Kidney (tissue), 14 donors: ENCODE results near the gene DCAF12. TPM values are rescaled to one million over a fixed set of nuclear protein-coding genes. Genes with fewer than 3 reads are reported as not detected.
A peak's percentile ranks its signal among the peaks of the same experiment; 100 is the strongest.

Source experiments
- DNase-seq, 5 donors: peaks; one replicate each; pipeline ENCODE4 v3.0.0-alpha.2; 2013 to 2020
- FAIRE-seq: peaks from 2 replicates; lab custom pipeline; 2012; peaks lifted over from hg19 to GRCh38; lab: Jason Lieb, UNC
- H3K27ac ChIP-seq, 2 donors: one replicate each; pipeline ENCODE4 v1.7.0; 2013; ENCODE audit warnings: low read depth in 2 of 2, low read length in 2 of 2, inconsistent platforms in 1 of 2
- H3K27me3 ChIP-seq: one replicate; pipeline ENCODE4 v1.7.1; 2013; ENCODE audit warnings: low read length, inconsistent platforms; ENCODE audit not compliant: control insufficient read depth, insufficient read depth
- H3K36me3 ChIP-seq, 3 donors: one replicate each; pipeline versions ENCODE4 v1.7.0 to v1.7.1; 2013; ENCODE audit warnings: low read length in 3 of 3, control low read depth in 1 of 3, inconsistent platforms in 1 of 3; ENCODE audit not compliant: insufficient read depth in 3 of 3, control insufficient read depth in 2 of 3
- H3K4me1 ChIP-seq, 3 donors: one replicate each; pipeline versions ENCODE4 v1.7.0 to v1.7.1; 2013; ENCODE audit warnings: low read length in 3 of 3, inconsistent platforms in 1 of 3, low read depth in 1 of 3; ENCODE audit not compliant: control insufficient read depth in 2 of 3, insufficient read depth in 2 of 3
- H3K4me3 ChIP-seq, 3 donors: one replicate each; pipeline versions ENCODE4 v1.7.0 to v1.8.1; 2013; ENCODE audit warnings: low read length in 3 of 3, control low read depth in 1 of 3, inconsistent platforms in 1 of 3
- H3K9ac ChIP-seq, 3 donors: one replicate each; pipeline versions ENCODE4 v1.7.0 to v1.7.1; 2013; ENCODE audit warnings: low read length in 3 of 3, control low read depth in 1 of 3, inconsistent platforms in 1 of 3
- H3K9me3 ChIP-seq, 3 donors: one replicate each; pipeline versions ENCODE4 v1.7.0 to v1.7.1; 2013; ENCODE audit warnings: low read length in 3 of 3, control low read depth in 1 of 3, inconsistent platforms in 1 of 3; ENCODE audit not compliant: control insufficient read depth in 2 of 3, insufficient read depth in 1 of 3
- CTCF ChIP-seq: IDR thresholded peaks from 3 replicates; pipeline ENCODE4 v1.5.1; 2012; ENCODE audit warnings: mild to moderate bottlenecking, moderate library complexity, borderline replicate concordance; ENCODE audit not compliant: insufficient read depth; ENCODE audit errors: extremely low read depth
- intact Hi-C: fragments of 100-400 bp; cut with DNase I; formaldehyde crosslinking; loops from one replicate; pipeline ENCODE4 v1.11.1; 2022
- polyA plus RNA-seq: library from polyadenylated mRNA; stranded (reverse); fragments of 350-450 nt; fragmentation: Illumina TruSeq; extraction: RNeasy Lipid Tissue Mini Kit (QIAGEN cat#74804); gene quantifications from one replicate; pipeline ENCODE4 v1.2.3, GENCODE V29; 2014; ENCODE audit warnings: low read depth, low replicate concordance; ENCODE audit not compliant: insufficient read depth
- total RNA-seq: library from RNA; stranded (reverse); fragmentation: NEBNext Ultra II Directional; extraction: Animal tissue kit (Norgen Biotek cat#: 25700); gene quantifications from one replicate; pipeline ENCODE4 v1.2.1, GENCODE V29; 2021
- donor health status: control.
- donor health status: control.
- donor health status: control.
- donor health status: control.
- donor health status: control.
- donor health status: DM: yes; HTN: yes; CAD: no.
- donor health status: Normal renal cell carcinoma (clear cell type).

The DCAF12 gene
- total and polyA plus RNA-seq, 2 donors from 2014 or later, result 11.8 to 33.0 TPM

GRCh38 chr9:34079181-34079580 lies 47.3 kb downstream of the DCAF12 start:
- Histone ChIP-seq H3K9ac (no peak overlapping the region), H3K9me3 (no peaks in the 10 kb centered on the region), H3K27ac (no peak overlapping the region), H3K4me3 (no peak overlapping the region), H3K27me3 (no peaks in the 10 kb centered on the region), H3K4me1 (no peaks in the 10 kb centered on the region), H3K36me3 (no peaks in the 10 kb centered on the region)
- FAIRE-seq (no peak), DNase-seq (no peak)
- TF ChIP-seq CTCF, result no peak
- intact Hi-C loops, result no loop called here

GRCh38 chr9:34072868-34073590 lies 53.5 kb downstream of the DCAF12 start:
- intact Hi-C loops, result no loop called here
- TF ChIP-seq CTCF, result no peak
- no peak overlapping the region for H3K4me3 ChIP-seq
- peaks cover 3 to 7% (median 4%) of the 10 kb centered on the region in 3 donors for H3K4me1 ChIP-seq
- H3K27ac ChIP-seq, result peak overlapping the region; percentile 29 to 37
- H3K36me3 ChIP-seq, result no peaks in the 10 kb centered on the region
- FAIRE-seq (no peak), DNase-seq (peak; percentile 6 to 95 (median 76))
- H3K9me3 ChIP-seq, result no peaks in the 10 kb centered on the region
- H3K27me3 ChIP-seq, result no peaks in the 10 kb centered on the region
- H3K9ac ChIP-seq, result no peak overlapping the region

- peaks cover 3 to 7% (median 4%) of the 10 kb centered on the region in 3 donors for H3K4me1 ChIP-seq
- intact Hi-C loops, result no loop called here
- peak overlapping the region; percentile 37 to 73 for H3K27ac ChIP-seq
- H3K4me3 ChIP-seq, result no peak overlapping the region
- no peak for FAIRE-seq
- no peaks in the 10 kb centered on the region for H3K36me3 ChIP-seq
- DNase-seq, result peak in 4 of 5 donors; percentile 46 to 73 (median 65)
- TF ChIP-seq CTCF, result no peak
- H3K9ac ChIP-seq, result no peak overlapping the region
- no peaks in the 10 kb centered on the region for H3K9me3 ChIP-seq
- H3K27me3 ChIP-seq, result no peaks in the 10 kb centered on the region
Measured at GRCh38 chr9:34072410-34072809, 54.1 kb downstream of the DCAF12 start.
